Neural progenitor cell (in vitro differentiated cells): ENCODE data around the gene NOXRED1. TPM values are rescaled to one million over a fixed set of nuclear protein-coding genes. Genes with fewer than 3 reads are reported as not detected.

ENCODE experiments used
- DNase-seq: peaks from one replicate; pipeline ENCODE4 v3.0.0-alpha.2; 2016; ENCODE audit warnings: low spot score
- H2AFZ ChIP-seq: fragments of 200-600 bp; sonication (generic); replicated peaks from 2 replicates; pipeline ENCODE4 v1.6.1; 2016; ENCODE audit warnings: antibody characterized with exemption
- H3F3A ChIP-seq: fragments of 200-600 bp; sonication (generic); 2 replicates; pipeline ENCODE4 v1.6.1; 2016; ENCODE audit warnings: antibody characterized with exemption, low read depth
- H3K27ac ChIP-seq: fragments of 200-600 bp; sonication (generic); 2 replicates; pipeline ENCODE4 v1.5.1; 2016; ENCODE audit warnings: mild to moderate bottlenecking
- H3K27me3 ChIP-seq: fragments of 200-600 bp; sonication (generic); 2 replicates; pipeline ENCODE4 v1.6.1; 2016; ENCODE audit warnings: mild to moderate bottlenecking, moderate library complexity
- H3K36me3 ChIP-seq: fragments of 200-600 bp; sonication (generic); 2 replicates; pipeline ENCODE4 v1.5.1; 2016
- H3K4me1 ChIP-seq: fragments of 200-600 bp; sonication (generic); 2 replicates; pipeline ENCODE4 v1.6.1; 2016; ENCODE audit warnings: mixed run types
- H3K4me2 ChIP-seq: fragments of 200-600 bp; sonication (generic); 2 replicates; pipeline ENCODE4 v1.6.1; 2016
- H3K4me3 ChIP-seq: fragments of 200-600 bp; sonication (generic); 2 replicates; pipeline ENCODE4 v1.5.1; 2016
- H3K79me2 ChIP-seq: fragments of 200-600 bp; sonication (generic); 2 replicates; pipeline ENCODE4 v1.6.1; 2016; ENCODE audit warnings: low read depth
- H3K9ac ChIP-seq: fragments of 200-600 bp; sonication (generic); 2 replicates; pipeline ENCODE4 v1.6.1; 2016
- H3K9me3 ChIP-seq: fragments of 200-600 bp; sonication (generic); 2 replicates; pipeline ENCODE4 v1.5.1; 2016; ENCODE audit warnings: low read depth
- H4K20me1 ChIP-seq: fragments of 200-600 bp; sonication (generic); 2 replicates; pipeline ENCODE4 v1.6.1; 2016; ENCODE audit warnings: low read depth
- H3K27ac Mint-ChIP-seq: 3 replicates; pipeline ENCODE4 v1.8.0; 2021; ENCODE audit warnings: mixed read lengths
- H3K27me3 Mint-ChIP-seq: 2 replicates; pipeline ENCODE4 v1.8.0; 2022; ENCODE audit warnings: low read depth, mild to moderate bottlenecking, inconsistent platforms, moderate library complexity, mixed read lengths; ENCODE audit not compliant: insufficient read depth
- H3K36me3 Mint-ChIP-seq: 3 replicates; pipeline ENCODE4 v1.8.0; 2021; ENCODE audit warnings: mixed read lengths
- H3K4me1 Mint-ChIP-seq: 3 replicates; pipeline ENCODE4 v1.8.0; 2021; ENCODE audit warnings: mixed read lengths
- H3K4me3 Mint-ChIP-seq: 3 replicates; pipeline ENCODE4 v1.8.0; 2021; ENCODE audit warnings: mild to moderate bottlenecking, moderate library complexity, mixed read lengths
- H3K9me3 Mint-ChIP-seq: 3 replicates; pipeline ENCODE4 v1.8.0; 2020; ENCODE audit warnings: mixed read lengths
- EZH2 ChIP-seq: fragments of 200-600 bp; sonication (generic); IDR thresholded peaks from 2 replicates; pipeline ENCODE4 v1.6.1; 2017; ENCODE audit warnings: antibody characterized with exemption, mild to moderate bottlenecking, moderate library complexity
- EZH2phosphoT487 ChIP-seq: fragments of 200-600 bp; sonication (generic); IDR thresholded peaks from 2 replicates; pipeline ENCODE4 v1.6.1; 2017; ENCODE audit warnings: antibody characterized with exemption
- total RNA-seq: library from RNA; depleted of rRNA; stranded (reverse); fragments of >200 nt; gene quantifications from 2 replicates; pipeline ENCODE4 v1.2.3, GENCODE V29; 2015; ENCODE audit warnings: low replicate concordance
- TF ChIP-seq, protein P1 (sequence below): fragments of 200-600 bp; sonication (generic); IDR thresholded peaks from 2 replicates; pipeline ENCODE4 v1.5.1; 2017; ENCODE audit warnings: antibody characterized with exemption, mild to moderate bottlenecking

NOXRED1 gene
- total RNA-seq, 1 donor from 2014 or later, result 0.07 TPM

DNA sequence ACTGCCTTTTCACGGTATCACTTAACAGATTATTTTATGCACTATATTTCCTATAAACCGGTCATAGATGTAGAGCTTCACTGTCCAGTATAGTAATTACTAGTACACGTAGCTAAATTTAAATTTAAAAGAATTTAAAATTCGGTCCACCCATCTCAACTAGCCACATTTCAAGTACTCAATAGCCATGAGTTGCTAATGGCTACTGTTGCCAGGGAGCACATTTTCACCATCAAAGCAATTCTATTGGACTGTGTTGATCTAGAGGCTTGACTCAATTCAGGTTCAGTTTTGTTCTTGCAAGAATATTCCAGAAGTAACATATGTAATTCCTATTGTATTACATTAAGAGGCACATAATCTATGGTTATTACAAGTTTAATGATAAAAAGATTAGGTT lies 66.4 kb downstream of the NOXRED1 start:
- Histone ChIP-seq H3K27ac (no peak overlapping the region), H3K27me3 (no peaks in the 10 kb centered on the region), H3K79me2 (no peaks in the 10 kb centered on the region), H4K20me1 (no peaks in the 10 kb centered on the region), H3F3A (no peaks in the 10 kb centered on the region), H3K4me1 (no peaks in the 10 kb centered on the region), H3K9me3 (no peaks in the 10 kb centered on the region), H3K36me3 (no peaks in the 10 kb centered on the region), H3K9ac (no peak overlapping the region), H3K4me3 (no peak overlapping the region), H2AFZ (no peak overlapping the region), H3K4me2 (no peak overlapping the region)
- no peak for DNase-seq
- H3K4me1 Mint-ChIP-seq, result peaks cover 3% of the 10 kb centered on the region
- no peak overlapping the region for H3K4me3 Mint-ChIP-seq
- H3K9me3 Mint-ChIP-seq, result peaks cover 2% of the 10 kb centered on the region
- H3K27me3 Mint-ChIP-seq, result no peaks in the 10 kb centered on the region
- H3K36me3 Mint-ChIP-seq, result peaks cover 7% of the 10 kb centered on the region
- TF ChIP-seq, protein P1, sequence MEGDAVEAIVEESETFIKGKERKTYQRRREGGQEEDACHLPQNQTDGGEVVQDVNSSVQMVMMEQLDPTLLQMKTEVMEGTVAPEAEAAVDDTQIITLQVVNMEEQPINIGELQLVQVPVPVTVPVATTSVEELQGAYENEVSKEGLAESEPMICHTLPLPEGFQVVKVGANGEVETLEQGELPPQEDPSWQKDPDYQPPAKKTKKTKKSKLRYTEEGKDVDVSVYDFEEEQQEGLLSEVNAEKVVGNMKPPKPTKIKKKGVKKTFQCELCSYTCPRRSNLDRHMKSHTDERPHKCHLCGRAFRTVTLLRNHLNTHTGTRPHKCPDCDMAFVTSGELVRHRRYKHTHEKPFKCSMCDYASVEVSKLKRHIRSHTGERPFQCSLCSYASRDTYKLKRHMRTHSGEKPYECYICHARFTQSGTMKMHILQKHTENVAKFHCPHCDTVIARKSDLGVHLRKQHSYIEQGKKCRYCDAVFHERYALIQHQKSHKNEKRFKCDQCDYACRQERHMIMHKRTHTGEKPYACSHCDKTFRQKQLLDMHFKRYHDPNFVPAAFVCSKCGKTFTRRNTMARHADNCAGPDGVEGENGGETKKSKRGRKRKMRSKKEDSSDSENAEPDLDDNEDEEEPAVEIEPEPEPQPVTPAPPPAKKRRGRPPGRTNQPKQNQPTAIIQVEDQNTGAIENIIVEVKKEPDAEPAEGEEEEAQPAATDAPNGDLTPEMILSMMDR, result no peak
- no peak for TF ChIP-seq EZH2
- TF ChIP-seq EZH2phosphoT487, result no peak
- H3K27ac Mint-ChIP-seq, result no peak overlapping the region

DNA sequence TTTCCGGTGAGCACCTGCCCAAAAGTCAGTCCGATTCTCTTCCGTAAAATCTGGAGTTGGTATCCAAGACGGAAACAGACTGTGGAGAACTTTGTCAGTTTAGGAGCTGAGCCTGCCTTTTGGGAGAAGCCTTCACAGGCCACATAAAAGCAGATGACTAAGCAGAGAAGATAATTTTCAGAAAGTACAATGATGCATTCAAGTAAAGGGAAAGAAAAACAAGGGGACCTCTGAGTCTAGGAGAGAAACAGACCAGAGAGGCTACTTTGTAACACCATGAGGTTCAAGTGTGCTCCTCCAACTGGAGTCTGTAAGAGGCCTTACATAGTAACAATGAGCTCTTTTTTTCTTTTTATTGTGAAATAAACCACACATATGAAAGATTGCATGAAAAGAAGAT lies 67.5 kb downstream of the NOXRED1 start:
- Histone ChIP-seq H3F3A (no peaks in the 10 kb centered on the region), H3K9ac (no peak overlapping the region), H3K4me1 (no peaks in the 10 kb centered on the region), H3K79me2 (no peaks in the 10 kb centered on the region), H2AFZ (no peak overlapping the region), H3K36me3 (no peaks in the 10 kb centered on the region), H3K27me3 (no peaks in the 10 kb centered on the region), H3K4me3 (no peak overlapping the region), H3K9me3 (no peaks in the 10 kb centered on the region), H3K27ac (no peak overlapping the region), H4K20me1 (no peaks in the 10 kb centered on the region), H3K4me2 (no peak overlapping the region)
- Mint-ChIP-seq H3K9me3 (no peaks in the 10 kb centered on the region), H3K27ac (no peak overlapping the region), H3K36me3 (peaks cover 9% of the 10 kb centered on the region), H3K4me1 (peaks cover 3% of the 10 kb centered on the region), H3K4me3 (no peak overlapping the region), H3K27me3 (no peaks in the 10 kb centered on the region)
- no peak for DNase-seq
- no peak for TF ChIP-seq EZH2phosphoT487
- no peak for TF ChIP-seq EZH2
- TF ChIP-seq, protein P1, result no peak

DNA sequence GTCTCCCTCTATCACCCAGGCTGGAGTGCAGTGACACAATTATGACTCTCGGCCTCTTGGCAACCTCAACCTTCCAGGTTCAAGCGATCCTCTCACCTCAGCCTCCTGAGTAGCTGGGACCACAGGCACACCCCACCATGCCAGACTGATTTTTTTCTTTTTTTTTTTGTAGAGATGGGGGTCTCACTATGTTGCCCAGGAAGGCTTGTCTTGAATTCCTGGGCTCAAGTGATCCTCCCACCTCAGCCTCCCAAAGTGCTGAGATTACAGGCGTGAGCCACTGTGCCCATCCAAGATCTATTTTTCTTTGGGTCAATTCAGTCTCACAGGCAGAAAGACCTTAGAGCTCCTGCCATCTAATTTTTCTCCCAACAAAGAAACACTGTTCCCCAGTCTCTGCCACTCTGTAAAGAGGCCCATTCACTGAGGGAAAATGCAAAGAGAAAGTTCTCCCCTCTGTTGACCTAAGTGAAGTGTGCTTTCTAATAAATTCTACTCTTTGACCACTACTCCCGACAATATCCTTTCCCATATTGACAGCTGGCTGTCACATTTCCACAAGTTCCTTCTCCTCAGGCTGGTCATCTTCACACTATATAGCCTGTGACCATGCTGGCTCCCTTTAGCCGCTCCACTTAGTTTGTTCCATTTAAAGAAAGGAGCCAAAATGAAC lies 69.7 kb downstream of the NOXRED1 start:
- Mint-ChIP-seq H3K36me3 (peaks cover 13% of the 10 kb centered on the region), H3K27ac (no peak overlapping the region), H3K9me3 (no peaks in the 10 kb centered on the region), H3K4me3 (no peak overlapping the region), H3K4me1 (peaks cover 3% of the 10 kb centered on the region), H3K27me3 (no peaks in the 10 kb centered on the region)
- Histone ChIP-seq H3K36me3 (no peaks in the 10 kb centered on the region), H3F3A (no peaks in the 10 kb centered on the region), H3K9me3 (no peaks in the 10 kb centered on the region), H4K20me1 (no peaks in the 10 kb centered on the region), H3K4me2 (no peak overlapping the region), H3K27me3 (no peaks in the 10 kb centered on the region), H3K79me2 (no peaks in the 10 kb centered on the region), H3K4me3 (no peak overlapping the region), H2AFZ (no peak overlapping the region), H3K9ac (no peak overlapping the region), H3K4me1 (no peaks in the 10 kb centered on the region), H3K27ac (no peak overlapping the region)
- no peak for TF ChIP-seq EZH2
- TF ChIP-seq, protein P1, result no peak
- TF ChIP-seq EZH2phosphoT487, result no peak
- no peak for DNase-seq
